Spleen (tissue), 11 donors: Measurements from ENCODE around the gene NBL1. TPM values are rescaled to one million over a fixed set of nuclear protein-coding genes. Genes with fewer than 3 reads are reported as not detected.

Source experiments
- DNase-seq: peaks from one replicate; pipeline ENCODE4 v3.0.0-alpha.2; 2020
- H3K27ac ChIP-seq, 8 donors: fragments of 200-600 bp; sonication (generic) in 7 of 8; 1 replicate in 4 of 8; 2 replicates in 4 of 8; pipeline versions ENCODE4 v1.5.0 to v1.8.0; 2016 to 2021; ENCODE audit warnings: inconsistent platforms in 4 of 8, mild to moderate bottlenecking in 4 of 8, moderate library complexity in 1 of 8
- H3K27me3 ChIP-seq, 7 donors: fragments of 200-600 bp; sonication (generic) in 6 of 7; replicated peaks in 1 of 7; 1 replicate in 4 of 7; 2 replicates in 3 of 7; pipeline versions ENCODE4 v1.5.0 to v1.8.0; 2016 to 2021; ENCODE audit warnings: inconsistent platforms in 3 of 7, mild to moderate bottlenecking in 1 of 7
- H3K36me3 ChIP-seq, 6 donors: fragments of 200-600 bp; sonication (generic) in 5 of 6; 1 replicate in 4 of 6; 2 replicates in 2 of 6; pipeline versions ENCODE4 v1.5.0 to v1.8.0; 2016 to 2021; ENCODE audit warnings: inconsistent platforms in 2 of 6
- H3K4me1 ChIP-seq, 6 donors: fragments of 200-600 bp; sonication (generic) in 5 of 6; 1 replicate in 3 of 6; 2 replicates in 3 of 6; pipeline versions ENCODE4 v1.5.0 to v1.8.0; 2016 to 2021; ENCODE audit warnings: inconsistent platforms in 3 of 6
- H3K4me3 ChIP-seq, 8 donors: fragments of 200-600 bp; sonication (generic) in 7 of 8; 1 replicate in 4 of 8; 2 replicates in 4 of 8; pipeline versions ENCODE4 v1.5.0 to v1.8.0; 2016 to 2021; ENCODE audit warnings: inconsistent platforms in 4 of 8, mild to moderate bottlenecking in 4 of 8, moderate library complexity in 2 of 8
- H3K9me3 ChIP-seq, 8 donors: fragments of 200-600 bp; sonication (generic) in 7 of 8; 1 replicate in 4 of 8; 2 replicates in 4 of 8; pipeline versions ENCODE4 v1.5.0 to v1.8.0; 2016 to 2021; ENCODE audit warnings: inconsistent platforms in 4 of 8
- POLR2A ChIP-seq, 3 donors: fragments of 450-650 bp; IDR thresholded peaks; one replicate each; pipeline ENCODE4 v1.5.1; 2017; ENCODE audit warnings: antibody characterized with exemption in 3 of 3, mild to moderate bottlenecking in 1 of 3
- POLR2AphosphoS5 ChIP-seq, 3 donors: sonication (generic); formaldehyde crosslinking; IDR thresholded peaks; one replicate each; pipeline ENCODE4 v1.5.1; 2017; ENCODE audit warnings: antibody characterized with exemption in 3 of 3
- WGBS, 5 donors: extraction: QIAGEN DNeasy Blood & Tissue Kit in 3 of 5; methylation state at CpG; one replicate each; pipeline versions ENCODE4 v1.1.5 to v1.1.7; 2013 to 2018; 5-methylcytosine and 5-hydroxymethylcytosine counted together
- intact Hi-C: fragments of 100-400 bp; cut with DNase I; formaldehyde crosslinking; loops from one replicate; pipeline ENCODE4 v1.15.0; 2023; ENCODE audit warnings: low total_unique reads
- polyA plus RNA-seq, 3 donors: library from polyadenylated mRNA; stranded (reverse); fragments of 200-250 nt; gene quantifications; one replicate each; pipeline ENCODE4 v1.2.1, GENCODE V29; 2013
- total RNA-seq, 7 donors: library from RNA; depleted of rRNA in 3 of 7; stranded (reverse); fragments of >200 nt in 3 of 7; fragmentation: NEBNext Ultra II Directional in 4 of 7; extraction: Animal tissue kit (Norgen Biotek cat#: 25700) in 4 of 7; gene quantifications; one replicate each; pipeline versions ENCODE4 v1.1.0 to v1.2.1, GENCODE V29; 2016 to 2021
- TF ChIP-seq, protein P1 (sequence below), 11 experiments: fragments of 200-600 bp in 7 of 11; fragments of 450-650 bp in 4 of 11; sonication (generic) in 4 of 11; IDR thresholded peaks in 8 of 11; conservative IDR thresholded peaks in 3 of 11; 1 replicate in 7 of 11; 2 replicates in 4 of 11; pipeline versions ENCODE4 v1.4.0 to v1.8.0; 2016 to 2021; ENCODE audit warnings: antibody characterized with exemption in 11 of 11, inconsistent platforms in 4 of 11, mild to moderate bottlenecking in 1 of 11
- donor health status: healthy with polysubstance abuse.
- donor health status: DM: no; HTN: no; CAD: no; lungs with moderate emphysema.
- donor health status: DM: no; HTN: no; CAD: no.
- donor health status: Bipolar disorder and iron deficiency.
- donor health status: healthy.
- donor health status: DM: no; HTN: no; CAD: no.
- donor health status: DM: yes; HTN: yes; CAD: no.

Gene NBL1
- total and polyA plus RNA-seq, 10 donors = 9.9 to 50.1 (median 17.6) TPM

GRCh38 chr1:19646377-19647319, 2.5 kb downstream of the NBL1 start:
- WGBS, 5 donors = 64 to 91% (median 78%) methylated on average over 9 of the region's 9 CpGs
- peaks cover 11 to 67% (median 43%) of the 10 kb centered on the region in 6 donors for H3K4me1 ChIP-seq
- H3K9me3 ChIP-seq = no peaks in the 10 kb centered on the region
- H3K27ac ChIP-seq = no peak overlapping the region
- no peak for DNase-seq
- TF ChIP-seq, protein P1, sequence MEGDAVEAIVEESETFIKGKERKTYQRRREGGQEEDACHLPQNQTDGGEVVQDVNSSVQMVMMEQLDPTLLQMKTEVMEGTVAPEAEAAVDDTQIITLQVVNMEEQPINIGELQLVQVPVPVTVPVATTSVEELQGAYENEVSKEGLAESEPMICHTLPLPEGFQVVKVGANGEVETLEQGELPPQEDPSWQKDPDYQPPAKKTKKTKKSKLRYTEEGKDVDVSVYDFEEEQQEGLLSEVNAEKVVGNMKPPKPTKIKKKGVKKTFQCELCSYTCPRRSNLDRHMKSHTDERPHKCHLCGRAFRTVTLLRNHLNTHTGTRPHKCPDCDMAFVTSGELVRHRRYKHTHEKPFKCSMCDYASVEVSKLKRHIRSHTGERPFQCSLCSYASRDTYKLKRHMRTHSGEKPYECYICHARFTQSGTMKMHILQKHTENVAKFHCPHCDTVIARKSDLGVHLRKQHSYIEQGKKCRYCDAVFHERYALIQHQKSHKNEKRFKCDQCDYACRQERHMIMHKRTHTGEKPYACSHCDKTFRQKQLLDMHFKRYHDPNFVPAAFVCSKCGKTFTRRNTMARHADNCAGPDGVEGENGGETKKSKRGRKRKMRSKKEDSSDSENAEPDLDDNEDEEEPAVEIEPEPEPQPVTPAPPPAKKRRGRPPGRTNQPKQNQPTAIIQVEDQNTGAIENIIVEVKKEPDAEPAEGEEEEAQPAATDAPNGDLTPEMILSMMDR (IDR thresholded peaks at IDR 0.05 in 8 of 11, conservative IDR thresholded peaks at IDR 0.05 in 3 of 11) = no peak
- TF ChIP-seq POLR2AphosphoS5 (IDR thresholded peaks at IDR 0.05) = no peak
- no peak for TF ChIP-seq POLR2A (IDR thresholded peaks at IDR 0.05)
- H3K4me3 ChIP-seq = peak overlapping the region in 1 of 8 donors; percentile 78
- intact Hi-C loops = no loop called here
- H3K27me3 ChIP-seq = peaks cover 0 to 58% (median 25%) of the 10 kb centered on the region in 7 donors
- no peaks in the 10 kb centered on the region for H3K36me3 ChIP-seq

- H3K36me3 ChIP-seq = no peaks in the 10 kb centered on the region
- intact Hi-C loops = no loop called here
- no peaks in the 10 kb centered on the region for H3K9me3 ChIP-seq
- H3K4me3 ChIP-seq = no peak overlapping the region
- H3K27me3 ChIP-seq = peaks cover 0 to 48% (median 23%) of the 10 kb centered on the region in 7 donors
- peaks cover 11 to 77% (median 48%) of the 10 kb centered on the region in 6 donors for H3K4me1 ChIP-seq
- TF ChIP-seq, protein P1 (IDR thresholded peaks at IDR 0.05 in 8 of 11, conservative IDR thresholded peaks at IDR 0.05 in 3 of 11) = no peak
- no peak for TF ChIP-seq POLR2A (IDR thresholded peaks at IDR 0.05)
- no peak for TF ChIP-seq POLR2AphosphoS5 (IDR thresholded peaks at IDR 0.05)
- DNase-seq = no peak
- no peak overlapping the region for H3K27ac ChIP-seq
- 23 to 36% (median 27%) methylated on average over 15 to 16 of the region's 16 CpGs for WGBS, 5 donors
Observed at GRCh38 chr1:19647643-19648042, 3.5 kb downstream of the NBL1 start.

GRCh38 chr1:19648239-19648638, 4.1 kb downstream of the NBL1 start:
- intact Hi-C loops = no loop called here

More at GRCh38 chr1:19648239-19648638, 4.1 kb downstream of the NBL1 start:
- H3K36me3 ChIP-seq = no peaks in the 10 kb centered on the region
- H3K27me3 ChIP-seq = peaks cover 0 to 42% (median 21%) of the 10 kb centered on the region in 7 donors
- no peaks in the 10 kb centered on the region for H3K9me3 ChIP-seq
- H3K4me3 ChIP-seq = no peak overlapping the region
- H3K27ac ChIP-seq = peak overlapping the region in 1 of 8 donors; percentile 14
- no peak for DNase-seq
- H3K4me1 ChIP-seq = peaks cover 11 to 76% (median 47%) of the 10 kb centered on the region in 6 donors
- WGBS, 5 donors = 73 to 84% (median 78%) methylated on average over 4 to 14 of the region's 14 CpGs
- TF ChIP-seq, protein P1 (IDR thresholded peaks at IDR 0.05 in 8 of 11, conservative IDR thresholded peaks at IDR 0.05 in 3 of 11) = no peak
- no peak for TF ChIP-seq POLR2A (IDR thresholded peaks at IDR 0.05)
- no peak for TF ChIP-seq POLR2AphosphoS5 (IDR thresholded peaks at IDR 0.05)
